ENCODE data around the gene UNC13C.
"Not testable (repeated sequence)": the region's sequence is repeated elsewhere in the genome, so short reads cannot be mapped to it uniquely, and the experiment has no call there.

Gene UNC13C

GRCh38 chr15:54305138-54305537 is 326.9 kb downstream of the UNC13C start:
- DNase-seq (ENCODE audit: low spot score), result no peak

- DNase-seq (ENCODE audit: low spot score), result no peak
Observed at GRCh38 chr15:54307252-54307902, 329.1 kb downstream of the UNC13C start.

GRCh38 chr15:54307926-54308325 is 329.7 kb downstream of the UNC13C start:
- DNase-seq (ENCODE audit: low spot score), result no peak

GRCh38 chr15:54312528-54312927 is 334.3 kb downstream of the UNC13C start:
- no peak for DNase-seq (ENCODE audit: low spot score)

- no peak for DNase-seq (ENCODE audit: low spot score)
Observed at GRCh38 chr15:54321426-54321825, 343.2 kb downstream of the UNC13C start.

- DNase-seq (ENCODE audit: low spot score), result no peak
Observed at GRCh38 chr15:54322341-54322740, 344.1 kb downstream of the UNC13C start.

GRCh38 chr15:54345301-54345700 is 367.1 kb downstream of the UNC13C start:
- no peak for DNase-seq (ENCODE audit: low spot score)

GRCh38 chr15:54345827-54346226 is 367.6 kb downstream of the UNC13C start:
- no peak for DNase-seq (ENCODE audit: low spot score)

- no peak for DNase-seq (ENCODE audit: low spot score)
Observed at GRCh38 chr15:54347082-54347827, 369.0 kb downstream of the UNC13C start.

GRCh38 chr15:54353726-54354125 is 375.5 kb downstream of the UNC13C start:
- no peak for DNase-seq (ENCODE audit: low spot score)

- no peak for DNase-seq (ENCODE audit: low spot score)
Observed at GRCh38 chr15:54354341-54354740, 376.1 kb downstream of the UNC13C start.

GRCh38 chr15:54364961-54365360 is 386.7 kb downstream of the UNC13C start:
- DNase-seq (ENCODE audit: low spot score), result no peak

- DNase-seq (ENCODE audit: low spot score), result no peak
Observed at GRCh38 chr15:54373332-54373731, 395.1 kb downstream of the UNC13C start.

- DNase-seq (ENCODE audit: low spot score), result no peak
Observed at GRCh38 chr15:54374184-54374952, 396.1 kb downstream of the UNC13C start.

GRCh38 chr15:54387799-54388198 is 409.6 kb downstream of the UNC13C start:
- DNase-seq (ENCODE audit: low spot score), result no peak

- no peak for DNase-seq (ENCODE audit: low spot score)
Observed at GRCh38 chr15:54388746-54389145, 410.5 kb downstream of the UNC13C start.

GRCh38 chr15:54410481-54410880 is 432.2 kb downstream of the UNC13C start:
- DNase-seq (ENCODE audit: low spot score), result no peak

GRCh38 chr15:54424171-54424570 is 445.9 kb downstream of the UNC13C start:
- no peak for DNase-seq (ENCODE audit: low spot score)

GRCh38 chr15:54428596-54428995 is 450.4 kb downstream of the UNC13C start:
- DNase-seq (ENCODE audit: low spot score), result peak; percentile 11

GRCh38 chr15:54450288-54450687 is 472.0 kb downstream of the UNC13C start:
- DNase-seq (ENCODE audit: low spot score), result not testable (repeated sequence)

GRCh38 chr15:54456413-54456812 is 478.2 kb downstream of the UNC13C start:
- DNase-seq (ENCODE audit: low spot score), result no peak

- no peak for DNase-seq (ENCODE audit: low spot score)
Observed at GRCh38 chr15:54462511-54462913, 484.3 kb downstream of the UNC13C start.

- DNase-seq (ENCODE audit: low spot score), result no peak
Observed at GRCh38 chr15:54481819-54482218, 503.6 kb downstream of the UNC13C start.
